Adrenal gland (tissue), 12 donors: ENCODE results near the gene JOSD2. TPM values are rescaled to one million over a fixed set of nuclear protein-coding genes. Genes with fewer than 3 reads are reported as not detected.

ENCODE experiments used
- DNase-seq, 7 donors: peaks; one replicate each; pipeline ENCODE4 v3.0.0-alpha.2; 2019 to 2020
- H3K27ac ChIP-seq, 5 donors: fragments of 200-600 bp; sonication (generic) in 4 of 5; 1 replicate in 3 of 5; 2 replicates in 2 of 5; pipeline versions ENCODE4 v1.5.1 to v1.8.0; 2016 to 2020; ENCODE audit warnings: mild to moderate bottlenecking in 1 of 5
- H3K27me3 ChIP-seq: fragments of 200-600 bp; 2 replicates; pipeline ENCODE4 v1.8.0; 2021
- H3K36me3 ChIP-seq, 2 donors: fragments of 200-600 bp; replicated peaks in 1 of 2; 1 replicate in 1 of 2; 2 replicates in 1 of 2; pipeline versions ENCODE4 v1.5.1 to v1.8.0; 2018 to 2022
- H3K4me1 ChIP-seq, 2 donors: fragments of 200-600 bp; replicated peaks in 1 of 2; 1 replicate in 1 of 2; 2 replicates in 1 of 2; pipeline versions ENCODE4 v1.5.1 to v1.8.0; 2018 to 2021
- H3K4me3 ChIP-seq, 4 donors: fragments of 200-600 bp; sonication (generic) in 3 of 4; one replicate each; pipeline ENCODE4 v1.5.1; 2016 to 2018
- H3K9me3 ChIP-seq, 3 donors: fragments of 200-600 bp; sonication (generic) in 1 of 3; replicated peaks in 1 of 3; 1 replicate in 2 of 3; 2 replicates in 1 of 3; pipeline versions ENCODE4 v1.5.1 to v1.8.0; 2016 to 2021
- CTCF ChIP-seq, 6 experiments: fragments of 450-650 bp in 4 of 6; fragments of 200-600 bp in 2 of 6; sonication (generic) in 1 of 6; IDR thresholded peaks; 1 replicate in 5 of 6; 2 replicates in 1 of 6; pipeline versions ENCODE4 v1.5.1 to v1.8.0; 2016 to 2021; ENCODE audit warnings: antibody characterized with exemption in 6 of 6, mild to moderate bottlenecking in 2 of 6, moderate library complexity in 1 of 6
- POLR2A ChIP-seq, 2 donors: fragments of 450-650 bp; IDR thresholded peaks; one replicate each; pipeline ENCODE4 v1.6.1; 2017; ENCODE audit warnings: antibody characterized with exemption in 2 of 2, mild to moderate bottlenecking in 2 of 2, moderate library complexity in 1 of 2
- WGBS, 4 donors: extraction: QIAGEN DNeasy Blood & Tissue Kit in 2 of 4; methylation state at CpG; one replicate each; pipeline versions ENCODE4 v1.1.5 to v1.1.7; 2013 to 2017; 5-methylcytosine and 5-hydroxymethylcytosine counted together
- intact Hi-C, 2 donors: fragments of 100-400 bp; cut with DNase I; formaldehyde crosslinking; loops; one replicate each; pipeline versions ENCODE4 v1.14.1 to v1.15.0; 2022 to 2023
- polyA plus RNA-seq, 3 donors: library from polyadenylated mRNA; stranded (reverse); fragments of 200-250 nt in 2 of 3; fragments of 350-450 nt in 1 of 3; fragmentation: Illumina TruSeq in 1 of 3; extraction: RNeasy Lipid Tissue Mini Kit (QIAGEN cat#74804) in 1 of 3; gene quantifications; one replicate each; pipeline ENCODE4 v1.2.3, GENCODE V29; 2013 to 2014
- total RNA-seq, 9 donors: library from RNA; depleted of rRNA in 4 of 9; stranded (reverse); fragments of >200 nt in 4 of 9; fragments of 120-200 nt in 1 of 9; fragmentation: NEBNext Ultra II Directional in 1 of 9; extraction: Animal tissue kit (Norgen Biotek cat#: 25700) in 1 of 9; gene quantifications; one replicate each; pipeline versions ENCODE4 v1.1.0 to v1.2.4, GENCODE V29; 2013 to 2023
- donor health status: healthy with polysubstance abuse.
- donor health status: Bipolar disorder and iron deficiency.
- donor health status: DM: yes; HTN: yes; CAD: no.
- donor health status: DM: no; HTN: no; CAD: no.
- donor health status: DM: no; HTN: no; CAD: no.
- donor health status: DM: yes; HTN: yes; CAD: no.

JOSD2 gene
- total and polyA plus RNA-seq, 12 donors: 1.2 to 70.9 (median 36.6) TPM

GRCh38 chr19:50518091-50519005 is 7.4 kb upstream of the JOSD2 start:
- intact Hi-C loops: no loop called here

DNA sequence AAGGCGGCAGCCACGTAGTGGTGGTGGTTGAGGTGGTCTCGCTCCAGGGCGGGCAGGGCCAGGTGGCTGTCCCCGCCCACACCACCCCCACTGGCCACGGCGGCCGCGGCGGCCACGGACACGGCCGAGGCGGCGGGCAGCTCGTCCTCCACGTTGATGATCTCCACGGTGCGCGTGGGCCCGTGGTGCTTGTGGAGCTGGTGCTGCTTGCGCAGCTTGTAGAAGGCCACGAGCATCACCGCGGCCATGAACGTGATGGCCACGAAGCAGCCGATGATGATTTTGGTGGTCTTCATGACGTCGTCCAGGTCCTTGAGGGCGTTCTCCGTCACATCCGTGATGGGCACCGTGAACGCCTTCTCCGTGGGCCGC is 6.7 kb upstream of the JOSD2 start:
- Histone ChIP-seq H3K36me3 (no peaks in the 10 kb centered on the region), H3K27ac (no peak overlapping the region), H3K9me3 (no peaks in the 10 kb centered on the region), H3K4me3 (no peak overlapping the region), H3K4me1 (no peaks in the 10 kb centered on the region), H3K27me3 (no peaks in the 10 kb centered on the region)
- DNase-seq: no peak
- intact Hi-C loops: no loop called here
- TF ChIP-seq CTCF (IDR thresholded peaks at IDR 0.05): no peak
- no peak for TF ChIP-seq POLR2A (IDR thresholded peaks at IDR 0.05)
- 90 to 95% (median 92%) methylated on average over 8 to 37 of the region's 37 CpGs for WGBS, 4 donors

More at GRCh38 chr19:50518091-50519005, 7.4 kb upstream of the JOSD2 start:
- no peaks in the 10 kb centered on the region for H3K9me3 ChIP-seq
- no peaks in the 10 kb centered on the region for H3K4me1 ChIP-seq
- H3K27ac ChIP-seq: no peak overlapping the region
- WGBS, 4 donors: 92 to 96% (median 94%) methylated on average over 41 to 87 of the region's 87 CpGs
- TF ChIP-seq CTCF (IDR thresholded peaks at IDR 0.05) (no peak), POLR2A (IDR thresholded peaks at IDR 0.05) (no peak)
- H3K36me3 ChIP-seq: no peaks in the 10 kb centered on the region
- DNase-seq: no peak
- no peak overlapping the region for H3K4me3 ChIP-seq
- no peaks in the 10 kb centered on the region for H3K27me3 ChIP-seq

GRCh38 chr19:50516964-50517703 is 6.1 kb upstream of the JOSD2 start:
- no peaks in the 10 kb centered on the region for H3K4me1 ChIP-seq
- H3K4me3 ChIP-seq: no peak overlapping the region
- no peak for DNase-seq
- H3K9me3 ChIP-seq: no peaks in the 10 kb centered on the region
- intact Hi-C loops: no loop called here
- H3K27me3 ChIP-seq: no peaks in the 10 kb centered on the region
- WGBS, 4 donors: 50 to 63% (median 56%) methylated on average over 32 to 53 of the region's 53 CpGs
- no peak for TF ChIP-seq CTCF (IDR thresholded peaks at IDR 0.05)
- TF ChIP-seq POLR2A (IDR thresholded peaks at IDR 0.05): no peak
- H3K27ac ChIP-seq: no peak overlapping the region
- no peaks in the 10 kb centered on the region for H3K36me3 ChIP-seq

DNA sequence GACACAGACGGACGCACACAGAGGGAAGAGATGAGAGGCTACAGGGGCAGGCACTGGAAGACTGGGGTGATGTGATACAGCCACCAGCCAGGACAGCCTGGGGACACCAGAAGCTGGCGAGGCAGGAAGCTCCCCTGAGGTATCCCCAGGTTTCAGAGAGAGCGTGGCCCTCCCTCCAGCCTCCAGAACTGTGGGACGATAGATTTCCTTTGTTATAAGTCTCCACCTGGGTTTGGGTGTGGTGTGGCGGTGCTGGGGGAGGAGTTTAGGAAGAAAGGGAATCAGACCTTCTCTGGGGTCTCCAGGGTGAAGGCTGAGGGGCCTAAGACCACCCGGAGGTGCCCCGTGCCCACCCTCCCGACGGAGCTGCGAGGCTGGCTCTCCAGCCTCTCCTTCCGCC is 5.5 kb upstream of the JOSD2 start:
- intact Hi-C loops: no loop called here
- TF ChIP-seq POLR2A (IDR thresholded peaks at IDR 0.05) (no peak), CTCF (IDR thresholded peaks at IDR 0.05) (no peak)
- Histone ChIP-seq H3K36me3 (no peaks in the 10 kb centered on the region), H3K27ac (no peak overlapping the region), H3K4me1 (no peaks in the 10 kb centered on the region), H3K4me3 (no peak overlapping the region), H3K9me3 (no peaks in the 10 kb centered on the region), H3K27me3 (no peaks in the 10 kb centered on the region)
- DNase-seq: no peak
- 41 to 54% (median 45%) methylated on average over 11 to 12 of the region's 12 CpGs for WGBS, 4 donors
